Activated T-cell treated with anti-CD3 and anti-CD28 coated beads, Interleukin-2, amount 50 U/mL, for 1 hour (primary cell): Measurements from ENCODE around the gene STXBP6.
"Not testable (repeated sequence)": the region's sequence is repeated elsewhere in the genome, so short reads cannot be mapped to it uniquely, and the experiment has no call there.

Experiments used
- DNase-seq: peaks from one replicate; pipeline ENCODE4 v3.0.0-alpha.2; 2020

Gene STXBP6

GRCh38 chr14:24982472-24983155 lies 67.3 kb downstream of the STXBP6 start:
- no peak for DNase-seq

DNA sequence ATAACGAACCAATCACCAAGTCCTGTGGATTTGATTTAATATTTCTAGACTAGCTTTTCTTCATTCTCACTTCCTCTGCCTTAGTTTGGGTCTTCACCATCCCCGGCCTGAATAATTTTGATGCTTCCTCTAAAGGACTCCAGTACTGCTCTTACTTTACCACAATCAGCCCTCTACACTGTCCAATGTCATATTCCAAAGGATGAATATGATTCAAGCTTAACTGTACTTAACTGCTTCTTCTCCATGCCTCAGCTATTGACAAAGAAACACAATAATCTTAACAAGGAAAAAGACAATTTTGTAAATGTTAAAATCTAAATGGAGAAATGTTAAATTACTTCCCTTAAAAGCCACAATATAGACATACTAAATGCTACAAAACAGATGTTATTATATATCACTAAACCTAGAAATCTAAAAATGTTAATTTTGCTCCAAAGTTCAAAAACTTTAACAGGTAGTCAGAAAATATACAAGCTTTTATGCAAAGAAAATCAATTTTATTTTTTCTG lies 70.2 kb downstream of the STXBP6 start:
- no peak for DNase-seq

GRCh38 chr14:24978862-24979724 lies 70.9 kb downstream of the STXBP6 start:
- DNase-seq: no peak

- no peak for DNase-seq
Observed at GRCh38 chr14:24976602-24977001, 73.3 kb downstream of the STXBP6 start.

- no peak for DNase-seq
Observed at GRCh38 chr14:24975393-24975792, 74.6 kb downstream of the STXBP6 start.

DNA sequence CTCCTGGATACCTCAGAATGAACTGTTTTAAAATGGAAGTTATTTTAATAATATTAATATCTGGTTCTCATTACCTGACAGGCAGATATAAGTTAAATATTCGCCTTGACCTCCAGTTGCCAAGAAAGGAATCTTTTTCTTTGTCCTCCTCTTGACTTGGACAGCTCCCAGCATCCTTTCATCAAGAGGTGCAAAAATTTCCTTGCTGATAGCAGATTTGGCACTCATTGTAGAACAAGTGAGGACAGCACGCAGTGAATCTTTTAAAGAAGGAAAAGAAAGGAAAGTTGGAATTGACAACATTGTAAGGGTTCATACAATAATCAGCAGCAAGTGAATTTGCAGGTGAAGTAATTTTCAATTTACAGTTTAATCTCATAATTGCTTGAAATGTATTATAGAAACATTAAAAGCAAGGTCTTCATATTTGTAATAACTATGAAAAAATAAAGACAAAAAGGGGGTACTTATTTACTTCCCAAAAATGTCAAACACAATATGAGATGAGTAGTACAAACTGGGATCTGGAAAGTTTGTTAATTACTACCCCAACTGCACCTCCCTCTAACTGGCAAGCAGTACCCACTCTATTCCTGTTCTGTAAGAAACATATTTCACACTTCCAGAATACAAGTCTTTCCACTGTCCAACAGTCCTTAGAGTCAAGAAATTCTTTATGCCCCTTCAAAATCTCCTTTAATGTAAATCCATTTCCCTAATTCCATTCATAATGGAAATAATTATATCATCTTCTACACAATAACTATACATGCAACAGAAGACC lies 75.2 kb downstream of the STXBP6 start:
- DNase-seq: no peak

- no peak for DNase-seq
Observed at GRCh38 chr14:24972844-24973243, 77.1 kb downstream of the STXBP6 start.

- no peak for DNase-seq
Observed at GRCh38 chr14:24971255-24971654, 78.7 kb downstream of the STXBP6 start.

DNA sequence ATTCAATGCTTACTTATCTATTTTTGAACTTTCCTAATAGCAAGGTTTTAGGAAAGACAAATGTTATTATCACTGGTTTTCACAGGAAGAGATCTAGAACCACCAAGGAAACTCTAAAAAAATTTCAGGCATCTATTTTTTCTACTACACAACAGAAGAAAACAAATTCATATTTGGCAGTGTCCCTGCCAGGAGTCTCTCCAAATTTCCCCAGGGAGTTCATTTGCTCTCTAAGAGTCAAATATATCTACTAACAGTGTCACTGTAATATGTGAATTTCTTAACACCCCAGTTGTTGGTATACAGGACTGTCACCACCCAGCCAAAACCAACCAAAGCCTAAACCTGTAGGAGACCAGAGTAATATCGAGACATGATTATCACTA lies 83.4 kb downstream of the STXBP6 start:
- DNase-seq: no peak

DNA sequence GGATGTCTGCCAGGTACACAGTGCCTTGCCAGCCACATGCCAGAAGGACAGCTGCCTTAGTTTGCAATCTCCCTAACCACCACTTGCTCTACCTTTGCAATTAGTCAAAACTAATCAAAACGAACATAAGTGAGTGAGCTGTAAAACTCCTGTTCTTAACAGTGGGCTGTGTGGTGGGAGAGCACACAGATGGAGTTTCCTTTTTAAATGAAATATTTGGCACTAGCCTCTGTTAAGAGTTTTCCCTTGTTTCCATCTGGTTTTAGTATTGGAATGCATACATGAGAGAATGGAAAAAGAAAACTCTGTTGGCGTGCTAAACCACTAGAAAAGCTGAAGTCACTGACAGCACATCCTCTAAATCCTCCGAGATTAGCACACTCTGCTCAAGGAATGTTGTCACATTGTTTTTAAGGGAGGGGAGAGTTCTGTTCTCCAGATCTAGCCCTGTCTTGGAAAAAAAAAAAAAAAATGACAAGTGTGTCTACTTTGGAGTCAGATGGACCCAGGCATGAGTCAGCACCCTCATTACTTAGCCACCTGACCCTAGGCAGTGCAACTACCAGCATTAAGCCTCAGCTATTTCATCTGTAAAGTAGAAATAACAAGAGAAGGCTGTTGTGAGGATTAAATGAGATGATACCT lies 83.9 kb downstream of the STXBP6 start:
- DNase-seq: no peak

- no peak for DNase-seq
Observed at GRCh38 chr14:24965578-24965933, 84.4 kb downstream of the STXBP6 start.

GRCh38 chr14:24964591-24964990 lies 85.4 kb downstream of the STXBP6 start:
- no peak for DNase-seq

DNA sequence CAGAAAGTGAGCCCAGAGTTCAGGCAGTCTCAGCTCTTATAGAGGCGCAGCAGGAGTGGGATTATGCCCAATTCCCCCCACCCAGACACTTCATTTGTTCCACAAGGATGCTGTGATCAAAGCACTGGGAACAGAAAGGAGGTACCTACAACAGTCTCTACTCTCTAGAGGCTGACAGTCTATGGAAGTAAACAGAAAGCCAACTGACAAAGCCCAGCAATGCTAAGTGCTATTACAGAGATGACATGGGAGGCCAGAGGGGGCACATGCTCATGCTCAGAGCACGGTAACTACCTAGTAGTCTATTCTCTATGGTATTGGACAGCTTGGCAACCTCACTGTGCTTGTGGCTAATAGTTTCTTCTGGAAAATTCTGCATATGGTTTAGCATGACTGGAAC lies 85.9 kb downstream of the STXBP6 start:
- DNase-seq: no peak

GRCh38 chr14:24962118-24962517 lies 87.8 kb downstream of the STXBP6 start:
- DNase-seq: not testable (repeated sequence)

- DNase-seq: no peak
Observed at GRCh38 chr14:24960816-24961215, 89.1 kb downstream of the STXBP6 start.

- no peak for DNase-seq
Observed at GRCh38 chr14:24959791-24960331, 90.1 kb downstream of the STXBP6 start.

- no peak for DNase-seq
Observed at GRCh38 chr14:24958271-24958670, 91.7 kb downstream of the STXBP6 start.

GRCh38 chr14:24957814-24958213 lies 92.1 kb downstream of the STXBP6 start:
- DNase-seq: no peak

DNA sequence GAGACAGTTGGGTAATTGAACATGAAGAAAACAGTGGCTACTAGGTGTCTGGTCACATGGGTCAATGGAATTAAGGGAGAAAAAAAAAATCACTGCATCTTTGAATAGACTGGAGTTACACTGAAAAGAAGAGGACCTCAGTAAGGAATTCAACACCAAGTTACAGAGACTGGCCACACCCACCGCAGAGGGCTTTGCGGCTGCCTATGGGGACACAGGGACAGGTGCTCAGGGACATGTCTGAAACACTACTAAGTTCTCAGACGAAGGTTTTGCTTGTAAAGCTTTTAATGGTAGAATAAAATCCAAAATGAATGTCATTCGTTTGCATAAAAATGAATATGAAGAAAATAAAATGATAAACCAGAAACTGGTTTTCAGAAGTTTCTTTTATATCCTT lies 93.8 kb downstream of the STXBP6 start:
- DNase-seq: no peak

GRCh38 chr14:24954700-24955037 lies 95.3 kb downstream of the STXBP6 start:
- no peak for DNase-seq

DNA sequence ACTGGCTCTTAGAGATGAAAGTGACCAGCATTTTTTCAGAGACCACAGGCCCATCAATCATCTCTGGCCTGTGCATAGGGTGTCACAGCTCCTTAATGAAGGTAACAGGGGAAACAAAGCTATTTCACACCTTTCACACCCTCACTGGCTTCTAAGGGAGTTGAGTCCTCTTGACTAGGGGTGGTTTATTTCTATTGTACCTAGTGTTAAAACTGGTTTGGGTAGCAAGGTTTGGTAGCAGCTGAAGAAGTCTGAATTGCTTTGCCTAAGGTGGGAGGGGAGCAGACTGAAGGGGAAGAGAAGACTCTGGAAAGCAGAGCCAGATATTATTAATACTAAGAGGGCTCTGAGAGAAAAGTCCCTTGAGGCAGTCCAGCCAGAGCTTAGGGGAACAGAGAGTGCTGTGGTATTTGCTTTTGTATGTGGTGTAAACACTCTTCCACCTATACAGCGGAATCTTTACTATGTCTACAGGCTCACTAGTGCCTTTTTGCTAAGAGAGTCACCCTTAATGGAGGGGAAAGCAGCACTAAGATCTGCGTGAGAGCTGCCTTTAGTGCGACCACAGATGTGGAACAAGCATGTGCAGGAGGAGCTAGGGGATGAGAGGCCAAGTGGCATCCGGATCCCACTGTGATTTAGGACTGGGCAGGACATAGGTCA lies 95.8 kb downstream of the STXBP6 start:
- DNase-seq: no peak
